PFSK-1 (cell line): ENCODE results near the gene C5AR2.

Experiments used
- POLR2AphosphoS5 ChIP-seq: IDR thresholded peaks from 2 replicates; pipeline ENCODE4 v1.6.1; 2012; ENCODE audit warnings: low read depth, mild to moderate bottlenecking, control low read depth, low read length, moderate library complexity
- REST ChIP-seq, 2 experiments: IDR thresholded peaks; 2 replicates each; pipeline versions ENCODE4 v1.6.1 to v1.8.0; 2011 to 2012; ENCODE audit warnings: low read depth in 2 of 2, low read length in 2 of 2, control low read depth in 1 of 2, inconsistent platforms in 1 of 2, mild to moderate bottlenecking in 1 of 2, moderate library complexity in 1 of 2; ENCODE audit not compliant: insufficient read depth in 1 of 2
- SIN3A ChIP-seq: IDR thresholded peaks from 2 replicates; pipeline ENCODE4 v1.6.1; 2012; ENCODE audit warnings: mild to moderate bottlenecking, low read length, moderate library complexity, borderline replicate concordance; ENCODE audit not compliant: insufficient read depth
- TAF1 ChIP-seq: IDR thresholded peaks from 2 replicates; pipeline ENCODE4 v1.6.1; 2012; ENCODE audit warnings: low read length, control low read depth, borderline replicate concordance; ENCODE audit not compliant: insufficient read depth

- TF ChIP-seq REST (IDR thresholded peaks at IDR 0.05; ENCODE audit: insufficient read depth in 1 of 2, low read depth in 2 of 2, low read length in 2 of 2), result no peak
- no peak for TF ChIP-seq POLR2AphosphoS5
- TF ChIP-seq SIN3A, result no peak
- no peak for TF ChIP-seq TAF1
Measured at GRCh38 chr19:47309038-47309437, 22.9 kb upstream of the C5AR2 start.
